Keratinocyte (primary cell): ENCODE measurements around the gene NFYC. TPM values are rescaled to one million over a fixed set of nuclear protein-coding genes. Genes with fewer than 3 reads are reported as not detected.

Experiments
- DNase-seq: peaks from one replicate; pipeline ENCODE4 v3.0.0-alpha.2; 2011; ENCODE audit warnings: low read depth, missing footprints, low spot score
- FAIRE-seq: peaks from 2 replicates; lab custom pipeline; 2011; peaks lifted over from hg19 to GRCh38; lab: Jason Lieb, UNC
- H2AFZ ChIP-seq: 2 replicates; pipeline ENCODE4 v1.6.0; 2012; ENCODE audit warnings: low read length, control low read depth, inconsistent platforms; ENCODE audit not compliant: control insufficient read depth
- H3K27ac ChIP-seq: 2 replicates; pipeline ENCODE4 v1.5.1; 2011; ENCODE audit warnings: low read length; ENCODE audit not compliant: control insufficient read depth, insufficient read depth
- H3K27me3 ChIP-seq: 3 replicates; pipeline ENCODE4 v1.6.0; 2011; ENCODE audit warnings: low read length; ENCODE audit not compliant: control insufficient read depth, insufficient read depth; ENCODE audit errors: extremely low read depth
- H3K36me3 ChIP-seq, 2 experiments: 2 replicates in 1 of 2; 3 replicates in 1 of 2; pipeline ENCODE4 v1.5.1; 2011; ENCODE audit warnings: low read length in 2 of 2, mild to moderate bottlenecking in 1 of 2; ENCODE audit not compliant: control insufficient read depth in 2 of 2, insufficient read depth in 2 of 2; ENCODE audit errors: extremely low read depth in 1 of 2
- H3K4me1 ChIP-seq: 3 replicates; pipeline ENCODE4 v1.5.1; 2011; ENCODE audit warnings: low read length; ENCODE audit not compliant: control insufficient read depth, insufficient read depth; ENCODE audit errors: extremely low read depth
- H3K4me2 ChIP-seq: 3 replicates; pipeline ENCODE4 v1.6.0; 2011; ENCODE audit warnings: low read depth, low read length; ENCODE audit not compliant: control insufficient read depth, insufficient read depth; ENCODE audit errors: extremely low read depth
- H3K4me3 ChIP-seq, 3 experiments: fragments of 200-600 bp in 1 of 3; sonication (generic) in 1 of 3; 2 replicates in 2 of 3; 3 replicates in 1 of 3; pipeline ENCODE4 v1.5.1; 2011 to 2016; ENCODE audit warnings: low read length in 3 of 3, mild to moderate bottlenecking in 3 of 3, control low read depth in 2 of 3, inconsistent platforms in 1 of 3, low read depth in 1 of 3, mixed read lengths in 1 of 3, mixed run types in 1 of 3, moderate library complexity in 1 of 3; ENCODE audit not compliant: control insufficient read depth in 2 of 3, insufficient read depth in 2 of 3; ENCODE audit errors: extremely low read depth in 1 of 3
- H3K79me2 ChIP-seq: 2 replicates; pipeline ENCODE4 v1.6.0; 2012; ENCODE audit warnings: low read length; ENCODE audit not compliant: control insufficient read depth, insufficient read depth
- H3K9ac ChIP-seq: 3 replicates; pipeline ENCODE4 v1.6.0; 2011; ENCODE audit warnings: low read length; ENCODE audit not compliant: control insufficient read depth, insufficient read depth; ENCODE audit errors: extremely low read depth
- H3K9me1 ChIP-seq: 3 replicates; pipeline ENCODE4 v1.6.0; 2011; ENCODE audit warnings: low read length; ENCODE audit not compliant: control insufficient read depth, insufficient read depth; ENCODE audit errors: extremely low read depth
- H3K9me3 ChIP-seq: 2 replicates; pipeline ENCODE4 v1.5.1; 2012; ENCODE audit warnings: low read depth, low read length; ENCODE audit not compliant: control insufficient read depth
- H4K20me1 ChIP-seq: 3 replicates; pipeline ENCODE4 v1.6.0; 2011; ENCODE audit warnings: low read length; ENCODE audit not compliant: control insufficient read depth, insufficient read depth; ENCODE audit errors: extremely low read depth
- CTCF ChIP-seq, 3 experiments: IDR thresholded peaks in 1 of 3; conservative IDR thresholded peaks in 1 of 3; optimal IDR thresholded peaks in 1 of 3; 2 replicates in 2 of 3; 3 replicates in 1 of 3; pipeline versions ENCODE3 to v1.5.1; 2011; ENCODE audit warnings: low read length in 3 of 3, mild to moderate bottlenecking in 3 of 3, moderate library complexity in 2 of 3, control low read depth in 1 of 3, inconsistent platforms in 1 of 3; ENCODE audit not compliant: insufficient read depth in 2 of 3; ENCODE audit errors: extremely low read depth in 1 of 3
- EZH2 ChIP-seq: IDR thresholded peaks from one replicate; pipeline ENCODE4 v1.6.1; 2012; ENCODE audit warnings: inconsistent platforms, mild to moderate bottlenecking, low read length, moderate library complexity
- dilution Hi-C: fragments of 300-500 bp; cut with MboI; formaldehyde crosslinking; loops from one replicate; pipeline ENCODE4 v1.7.0; 2020; ENCODE audit warnings: low sequenced_read_pairs; ENCODE audit not compliant: extremely low pct_ligation_motif_present
- polyA plus RNA-seq, 5 experiments: library from polyadenylated mRNA; depleted of rRNA in 3 of 5; stranded (reverse) in 3 of 5; stranded (forward) in 1 of 5; unstranded in 1 of 5; fragments of >200 nt; gene quantifications; 1 replicate in 1 of 5; 2 replicates in 3 of 5; 3 replicates in 1 of 5; pipeline versions ENCODE4 v1.2.1 to v1.2.3, GENCODE V29; 2011 to 2012; ENCODE audit warnings: missing spikeins in 2 of 5, low read depth in 1 of 5, low replicate concordance in 1 of 5

NFYC gene
- polyA plus RNA-seq, 1 donor (not counting 4 experiments of a cell fraction or from before 2014, with no cell fraction given), result 32.4 TPM

GRCh38 chr1:40781608-40781971, 90.1 kb downstream of the NFYC start:
- Histone ChIP-seq H3K79me2 (no peaks in the 10 kb centered on the region), H2AFZ (no peak overlapping the region)
- TF ChIP-seq EZH2 (no peak), CTCF (optimal IDR thresholded peaks at IDR 0.05 in 1 of 3, IDR thresholded peaks at IDR 0.05 in 1 of 3, conservative IDR thresholded peaks at IDR 0.05 in 1 of 3; ENCODE audit: extremely low read depth in 1 of 3, insufficient read depth in 2 of 3, low read length in 3 of 3) (no peak)

GRCh38 chr1:40782371-40782956, 91.0 kb downstream of the NFYC start:
- no peak for TF ChIP-seq EZH2
- no peak for TF ChIP-seq CTCF (optimal IDR thresholded peaks at IDR 0.05 in 1 of 3, IDR thresholded peaks at IDR 0.05 in 1 of 3, conservative IDR thresholded peaks at IDR 0.05 in 1 of 3; ENCODE audit: extremely low read depth in 1 of 3, insufficient read depth in 2 of 3, low read length in 3 of 3)
- no peaks in the 10 kb centered on the region for H3K9me1 ChIP-seq
- dilution Hi-C loops, result no loop called here
- no peak overlapping the region for H3K4me3 ChIP-seq
- H4K20me1 ChIP-seq, result no peaks in the 10 kb centered on the region
- peaks cover 39% of the 10 kb centered on the region for H3K27me3 ChIP-seq
- H3K79me2 ChIP-seq, result no peaks in the 10 kb centered on the region
- H2AFZ ChIP-seq, result no peak overlapping the region
- peaks cover 3% of the 10 kb centered on the region for H3K4me1 ChIP-seq
- DNase-seq, result no peak
- FAIRE-seq, result no peak
- no peaks in the 10 kb centered on the region for H3K9me3 ChIP-seq
- H3K27ac ChIP-seq, result no peak overlapping the region
- H3K4me2 ChIP-seq, result no peak overlapping the region
- H3K36me3 ChIP-seq, result no peaks in the 10 kb centered on the region
- no peak overlapping the region for H3K9ac ChIP-seq

More at GRCh38 chr1:40781608-40781971, 90.1 kb downstream of the NFYC start:
- Histone ChIP-seq H3K4me1 (peaks cover 3% of the 10 kb centered on the region), H3K9ac (no peak overlapping the region), H3K9me3 (no peaks in the 10 kb centered on the region), H3K27ac (no peak overlapping the region), H3K4me2 (no peak overlapping the region), H3K27me3 (peaks cover 36% of the 10 kb centered on the region), H3K4me3 (no peak overlapping the region), H3K36me3 (no peaks in the 10 kb centered on the region), H3K9me1 (no peaks in the 10 kb centered on the region), H4K20me1 (no peaks in the 10 kb centered on the region)
- dilution Hi-C loops, result no loop called here
- no peak for DNase-seq
- FAIRE-seq, result no peak
